Measurements from ENCODE around the gene EFNB2.

Gene EFNB2

DNA sequence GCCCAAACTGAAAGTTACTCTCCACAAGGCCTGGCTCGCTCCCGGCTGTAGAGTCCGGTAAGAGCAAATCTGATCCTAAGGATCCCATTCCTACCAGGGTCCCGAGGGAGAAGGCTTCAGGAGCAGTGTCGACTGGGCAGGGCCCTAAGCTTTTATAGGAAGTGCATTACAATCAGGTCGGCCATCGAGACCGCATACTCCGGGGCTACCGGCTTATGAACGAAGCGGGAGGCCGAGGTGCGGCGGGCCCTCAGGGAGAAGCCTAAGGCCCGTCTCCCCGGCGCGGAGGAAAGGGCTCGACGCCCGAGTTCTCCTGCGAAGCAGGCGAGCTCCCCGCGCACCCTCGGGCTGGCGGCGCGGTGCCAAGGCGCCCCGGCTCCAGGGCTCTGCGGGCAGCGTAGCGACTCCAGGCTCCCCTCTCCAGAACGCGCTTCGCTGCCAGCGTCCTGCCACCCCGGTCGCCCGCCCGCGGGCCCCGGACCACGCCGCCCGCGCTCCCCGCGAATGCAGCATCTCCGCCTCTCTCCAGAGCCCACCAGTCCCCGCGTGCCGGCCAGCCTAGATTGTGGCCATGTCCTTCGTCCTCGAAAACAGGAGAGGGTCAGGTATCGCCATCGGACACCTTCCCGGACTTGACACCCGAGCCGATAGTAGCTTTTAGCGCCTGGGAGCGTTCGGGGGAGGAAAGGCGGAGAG is 1.4 kb downstream of the EFNB2 start:
- H3K27me3 ChIP-seq, result no peaks in the 10 kb centered on the region
- no peak for TF ChIP-seq Cebpa-rat (IDR thresholded peaks at IDR 0.05)
- H3K4me2 ChIP-seq, result peak overlapping the region; percentile 95
- peak overlapping the region; percentile 94 for H3K4me3 ChIP-seq
- peaks cover 34% of the 10 kb centered on the region for H3K36me3 ChIP-seq
- H4K20me1 ChIP-seq, result peaks cover 82% of the 10 kb centered on the region
- H3K27ac ChIP-seq, result peak overlapping the region; percentile 91
- H3K4me1 ChIP-seq, result peaks cover 46% of the 10 kb centered on the region
- peak overlapping the region; percentile 95 for H3K9ac ChIP-seq
- no peaks in the 10 kb centered on the region for H3K9me3 ChIP-seq

DNA sequence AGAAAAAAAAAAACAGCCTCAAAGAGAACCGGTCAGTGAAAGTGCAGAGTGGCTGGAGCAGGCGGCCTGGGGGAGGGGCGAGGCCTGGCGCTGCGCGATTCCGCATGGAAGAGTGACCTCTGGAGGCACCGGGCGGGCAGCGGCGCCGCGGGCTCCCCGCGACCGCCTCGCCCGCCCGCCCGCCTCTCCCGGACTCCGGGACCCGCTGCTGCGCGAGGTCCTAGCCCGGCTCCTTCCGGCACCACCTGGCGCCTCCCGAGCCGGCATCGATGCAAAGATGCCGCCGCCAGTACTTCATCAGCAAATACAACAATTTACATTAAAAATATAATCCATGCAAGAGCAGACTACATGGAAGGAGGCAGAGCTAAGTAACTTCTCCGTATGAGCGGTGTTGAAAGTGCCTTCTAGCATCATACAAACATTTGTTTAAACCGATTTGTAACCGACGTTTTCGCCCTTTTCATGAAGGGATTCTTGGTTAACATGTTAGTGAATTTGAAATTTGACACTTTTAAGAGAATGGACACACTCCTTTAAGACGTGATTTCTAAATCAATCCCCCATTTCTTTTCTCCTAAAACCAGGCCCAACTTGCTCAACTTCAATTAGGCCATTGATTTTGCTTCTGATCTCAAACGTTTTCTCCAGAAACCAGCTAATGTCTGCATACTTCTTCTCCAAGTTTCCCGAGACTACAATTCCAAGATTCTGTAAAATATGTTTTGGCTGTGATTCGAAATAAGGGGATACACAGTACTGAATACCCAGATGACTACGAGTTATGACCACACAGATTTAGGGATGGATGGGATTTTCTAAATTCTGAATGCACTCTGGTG is 2.1 kb downstream of the EFNB2 start:
- Histone ChIP-seq H3K4me1 (peaks cover 50% of the 10 kb centered on the region), H3K27ac (peak overlapping the region; percentile 91), H4K20me1 (peaks cover 82% of the 10 kb centered on the region), H3K9me3 (no peaks in the 10 kb centered on the region), H3K9ac (peak overlapping the region; percentile 95), H3K27me3 (no peaks in the 10 kb centered on the region), H3K4me2 (peak overlapping the region; percentile 95), H3K4me3 (peak overlapping the region; percentile 94), H3K36me3 (peaks cover 41% of the 10 kb centered on the region)
- no peak for TF ChIP-seq Cebpa-rat (IDR thresholded peaks at IDR 0.05)

- H3K4me2 ChIP-seq, result peak overlapping the region; percentile 95
- peak overlapping the region; percentile 94 for H3K4me3 ChIP-seq
- peaks cover 82% of the 10 kb centered on the region for H4K20me1 ChIP-seq
- H3K9me3 ChIP-seq, result no peaks in the 10 kb centered on the region
- H3K27ac ChIP-seq, result peak overlapping the region; percentile 91
- H3K36me3 ChIP-seq, result peaks cover 51% of the 10 kb centered on the region
- peaks cover 50% of the 10 kb centered on the region for H3K4me1 ChIP-seq
- H3K9ac ChIP-seq, result peak overlapping the region; percentile 95
- no peak for TF ChIP-seq Cebpa-rat (IDR thresholded peaks at IDR 0.05)
- H3K27me3 ChIP-seq, result no peaks in the 10 kb centered on the region
Measured at GRCh38 chr13:106532111-106532929, 3.1 kb downstream of the EFNB2 start.

DNA sequence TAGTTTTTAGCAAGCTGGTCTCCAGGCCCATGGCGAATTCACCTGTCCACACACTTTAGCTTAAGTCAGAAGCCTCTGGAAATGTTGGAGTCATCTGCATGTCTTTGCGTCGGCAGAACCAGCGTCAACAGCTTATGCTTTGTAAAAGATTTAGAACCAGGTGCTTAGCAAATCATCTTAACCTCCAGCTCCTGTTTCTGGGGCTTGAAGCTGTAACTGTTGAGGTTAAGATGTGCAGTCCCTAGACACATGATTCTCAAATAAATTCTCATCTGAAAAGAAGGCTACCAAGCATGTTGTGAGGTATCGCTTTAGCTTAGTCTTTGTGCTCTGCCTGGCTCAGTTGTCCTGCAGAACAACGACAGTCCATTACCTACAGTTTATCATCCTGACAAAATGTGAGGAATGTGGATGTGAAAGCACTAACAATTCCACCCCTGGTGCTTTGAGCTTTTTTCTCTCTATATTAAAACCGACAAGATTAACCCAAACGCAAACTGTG is 4.4 kb downstream of the EFNB2 start:
- Histone ChIP-seq H3K36me3 (peaks cover 64% of the 10 kb centered on the region), H3K9ac (peak overlapping the region; percentile 95; the same call in 1 of the 2 replicates), H3K9me3 (no peaks in the 10 kb centered on the region), H3K27me3 (no peaks in the 10 kb centered on the region), H3K27ac (no peak overlapping the region), H3K4me3 (peak overlapping the region; percentile 94), H3K4me1 (peaks cover 59% of the 10 kb centered on the region), H3K4me2 (peak overlapping the region; percentile 95), H4K20me1 (peaks cover 94% of the 10 kb centered on the region)
- no peak for TF ChIP-seq Cebpa-rat (IDR thresholded peaks at IDR 0.05)

DNA sequence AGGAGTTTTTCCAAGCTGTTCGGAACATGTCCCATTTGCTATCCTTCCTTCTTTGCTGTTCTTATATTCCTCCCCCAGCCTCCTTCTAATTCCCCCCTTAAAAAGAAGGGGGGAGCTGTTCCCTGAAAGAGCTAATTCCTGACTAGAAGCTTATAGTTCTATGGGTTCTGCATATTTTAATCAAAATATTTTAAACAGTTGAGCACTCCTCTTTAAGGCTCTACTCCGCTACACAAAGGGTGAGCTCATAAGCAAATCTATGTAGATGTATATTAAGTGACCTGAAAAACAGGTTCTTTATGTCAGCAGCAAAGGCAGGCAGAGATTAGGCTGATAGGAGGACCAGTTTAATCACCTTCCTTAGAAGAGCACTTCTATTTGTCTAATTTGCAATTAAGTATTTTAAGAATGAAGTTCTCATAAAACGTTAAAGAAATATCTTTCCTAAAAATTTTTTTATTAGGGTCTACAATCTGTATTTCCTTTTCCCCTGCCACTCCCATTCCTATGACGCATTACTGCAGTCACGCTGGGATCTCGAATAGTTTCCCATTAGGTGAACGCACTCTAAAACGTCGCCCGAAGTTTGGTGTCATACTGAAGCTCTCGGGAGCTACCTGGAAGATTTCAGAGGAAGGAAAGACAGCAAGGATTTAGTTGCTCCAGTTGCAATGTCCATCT is 5.2 kb downstream of the EFNB2 start:
- peaks cover 100% of the 10 kb centered on the region for H4K20me1 ChIP-seq
- H3K36me3 ChIP-seq, result peaks cover 71% of the 10 kb centered on the region
- H3K4me1 ChIP-seq, result peaks cover 66% of the 10 kb centered on the region
- H3K4me3 ChIP-seq, result peak overlapping the region; percentile 94
- peak overlapping the region; percentile 95 for H3K4me2 ChIP-seq
- H3K9ac ChIP-seq, result peak overlapping the region; percentile 38; the same call in 1 of the 2 replicates
- H3K9me3 ChIP-seq, result no peaks in the 10 kb centered on the region
- TF ChIP-seq Cebpa-rat (IDR thresholded peaks at IDR 0.05), result no peak
- no peaks in the 10 kb centered on the region for H3K27me3 ChIP-seq
- no peak overlapping the region for H3K27ac ChIP-seq

DNA sequence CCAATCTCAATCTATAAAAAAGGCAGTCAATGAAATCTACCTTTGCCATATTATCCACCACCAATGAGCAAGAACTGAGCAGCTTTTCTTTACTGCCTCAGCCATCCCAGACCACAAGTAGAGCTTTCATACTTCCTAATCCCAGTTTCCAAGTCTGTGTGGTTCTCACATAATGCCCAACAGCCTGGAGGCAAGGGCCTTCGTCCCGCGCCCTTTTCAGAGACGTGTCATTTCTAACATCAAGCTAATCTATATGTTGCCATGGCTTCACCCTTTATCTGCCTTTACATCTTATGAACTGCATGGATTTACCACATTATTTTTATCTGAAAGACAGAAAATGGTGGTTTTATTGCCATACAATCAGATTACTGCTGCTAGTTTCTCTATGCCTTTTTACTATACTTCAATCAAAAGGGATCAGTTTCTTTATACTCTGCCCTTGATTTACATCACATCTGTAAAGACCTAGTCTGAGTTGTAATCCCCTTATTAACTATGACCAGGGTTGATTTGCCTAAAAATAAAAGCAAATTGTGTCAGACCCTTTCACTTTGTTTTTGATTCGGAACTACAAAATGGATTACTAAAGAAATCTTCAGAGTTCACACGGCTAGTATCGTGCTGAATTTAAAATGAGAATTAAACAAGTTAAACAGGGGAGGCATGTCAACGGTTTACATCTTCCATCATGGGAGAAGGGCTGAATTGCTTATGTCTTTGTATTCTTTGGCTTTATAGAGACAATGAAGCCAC is 5.9 kb downstream of the EFNB2 start:
- no peak for TF ChIP-seq Cebpa-rat (IDR thresholded peaks at IDR 0.05)
- Histone ChIP-seq H3K4me2 (peak overlapping the region; percentile 95), H3K4me3 (peak overlapping the region; percentile 94; the same call in 1 of the 2 replicates), H3K36me3 (peaks cover 79% of the 10 kb centered on the region), H3K9me3 (no peaks in the 10 kb centered on the region), H3K27ac (no peak overlapping the region), H3K4me1 (peaks cover 74% of the 10 kb centered on the region), H3K9ac (peak overlapping the region; percentile 38; the same call in 1 of the 2 replicates), H4K20me1 (peaks cover 100% of the 10 kb centered on the region), H3K27me3 (no peaks in the 10 kb centered on the region)

- Histone ChIP-seq H3K27me3 (no peaks in the 10 kb centered on the region), H3K4me1 (peaks cover 81% of the 10 kb centered on the region), H3K27ac (no peak overlapping the region), H3K9me3 (no peaks in the 10 kb centered on the region), H3K4me3 (no peak overlapping the region), H4K20me1 (peaks cover 100% of the 10 kb centered on the region), H3K36me3 (peaks cover 85% of the 10 kb centered on the region), H3K4me2 (peak overlapping the region; percentile 95), H3K9ac (no peak overlapping the region)
- no peak for TF ChIP-seq Cebpa-rat (IDR thresholded peaks at IDR 0.05)
Measured at GRCh38 chr13:106528718-106529414, 6.6 kb downstream of the EFNB2 start.

GRCh38 chr13:106527826-106528225 is 7.6 kb downstream of the EFNB2 start:
- no peak overlapping the region for H3K4me3 ChIP-seq
- peaks cover 95% of the 10 kb centered on the region for H3K36me3 ChIP-seq
- no peak overlapping the region for H3K27ac ChIP-seq
- H3K9me3 ChIP-seq, result no peaks in the 10 kb centered on the region
- H4K20me1 ChIP-seq, result peaks cover 100% of the 10 kb centered on the region
- TF ChIP-seq Cebpa-rat (IDR thresholded peaks at IDR 0.05), result no peak
- no peak overlapping the region for H3K9ac ChIP-seq
- no peaks in the 10 kb centered on the region for H3K27me3 ChIP-seq
- H3K4me2 ChIP-seq, result peak overlapping the region; percentile 95; the same call in 1 of the 2 replicates
- H3K4me1 ChIP-seq, result peaks cover 91% of the 10 kb centered on the region

Data from BLaER1 (cell line).